Epithelial cell of esophagus (primary cell): Measurements from ENCODE around the gene METTL9.
A peak's percentile ranks its signal among the peaks of the same experiment; 100 is the strongest.
"Not testable (repeated sequence)": the region's sequence is repeated elsewhere in the genome, so short reads cannot be mapped to it uniquely, and the experiment has no call there.

Experiments
- DNase-seq: peaks from one replicate; pipeline ENCODE4 v3.0.0; 2010; ENCODE audit warnings: low read depth
- H3K4me3 ChIP-seq: 2 replicates; pipeline ENCODE4 v1.5.1; 2011; ENCODE audit warnings: mild to moderate bottlenecking, low read length, control low read depth
- CTCF ChIP-seq: IDR thresholded peaks from 2 replicates; pipeline ENCODE4 v1.5.1; 2011; ENCODE audit warnings: low read depth, mild to moderate bottlenecking, low read length, control low read depth, inconsistent platforms; ENCODE audit not compliant: insufficient read depth; ENCODE audit errors: missing control alignments

The METTL9 gene

GRCh38 chr16:21599122-21600030, at the start of gene METTL9:
METTL9 (plus strand) TSS chr16:21599577; CDS start chr16:21599734, 157 bp downstream.
- no peak for TF ChIP-seq CTCF
- H3K4me3 ChIP-seq: peak within 1 kb of the TSS; percentile 79
- peak; percentile 97 for DNase-seq

- not testable (repeated sequence) for DNase-seq, H3K4me3 ChIP-seq
Observed at GRCh38 chr16:21549975-21550374, 49.4 kb upstream of the METTL9 start.

- H3K4me3 ChIP-seq, DNase-seq: not testable (repeated sequence)
Observed at GRCh38 chr16:21550435-21550834, 48.9 kb upstream of the METTL9 start.

- not testable (repeated sequence) for DNase-seq, H3K4me3 ChIP-seq
Observed at GRCh38 chr16:21551076-21551475, 48.3 kb upstream of the METTL9 start.

- DNase-seq, H3K4me3 ChIP-seq: not testable (repeated sequence)
Observed at GRCh38 chr16:21551600-21551999, 47.8 kb upstream of the METTL9 start.

GRCh38 chr16:21553481-21554296, 45.7 kb upstream of the METTL9 start:
- not testable (repeated sequence) for DNase-seq, H3K4me3 ChIP-seq

- peak; percentile 82 for DNase-seq
- peak; percentile 95 for TF ChIP-seq CTCF
- no peak overlapping the region for H3K4me3 ChIP-seq
Observed at GRCh38 chr16:21554795-21555585, 44.4 kb upstream of the METTL9 start.

- H3K4me3 ChIP-seq, DNase-seq: not testable (repeated sequence)
Observed at GRCh38 chr16:21555621-21556020, 43.8 kb upstream of the METTL9 start.

- not testable (repeated sequence) for DNase-seq, H3K4me3 ChIP-seq
Observed at GRCh38 chr16:21556026-21556595, 43.3 kb upstream of the METTL9 start.

- DNase-seq, H3K4me3 ChIP-seq: not testable (repeated sequence)
Observed at GRCh38 chr16:21556651-21557241, 42.6 kb upstream of the METTL9 start.
